ENCODE measurements around the gene LRP8. TPM values are rescaled to one million over a fixed set of nuclear protein-coding genes. Genes with fewer than 3 reads are reported as not detected.

LRP8 gene
- total and polyA plus RNA-seq, 5 donors from 2014 or later: 1.0 to 23.7 (median 2.5) TPM

GRCh38 chr1:53295295-53295694 lies 32.6 kb downstream of the LRP8 start:
- H3K27ac ChIP-seq (ENCODE audit: insufficient read depth, low read length, poor library complexity, severe bottlenecking): peak overlapping the region; percentile 71
- Mint-ChIP-seq H3K4me1 (peaks cover 12 to 67% (median 33%) of the 10 kb centered on the region in 4 donors), H3K36me3 (peaks cover 4% of the 10 kb centered on the region), H3K4me3 (peak overlapping the region in 1 of 4 donors; percentile 24), H3K9me3 (no peaks in the 10 kb centered on the region), H3K27me3 (no peaks in the 10 kb centered on the region), H3K27ac (peak overlapping the region in 2 of 3 donors; percentile 90)
- H3K9me3 ChIP-seq (ENCODE audit: control insufficient read depth in 2 of 2, low read length in 2 of 2): no peaks in the 10 kb centered on the region
- H3K27me3 ChIP-seq (ENCODE audit: control insufficient read depth, insufficient read depth, low read length): no peaks in the 10 kb centered on the region
- DNase-seq (no peak), ATAC-seq (ENCODE audit: low read depth in 2 of 2) (no peak)
- H3K36me3 ChIP-seq (ENCODE audit: control insufficient read depth, insufficient read depth, low read length): no peaks in the 10 kb centered on the region
- H3K4me1 ChIP-seq (ENCODE audit: control insufficient read depth, insufficient read depth, low read length, poor library complexity, severe bottlenecking): peaks cover 54% of the 10 kb centered on the region
- H3K4me3 ChIP-seq (ENCODE audit: low read depth, low read length): no peak overlapping the region

- peak in 2 of 3 donors; percentile 33 to 85 for DNase-seq
Observed at GRCh38 chr1:53294567-53294966, 33.3 kb downstream of the LRP8 start.

GRCh38 chr1:53294061-53294460 lies 33.8 kb downstream of the LRP8 start:
- H3K4me3 Mint-ChIP-seq: peak overlapping the region; percentile 63 to 78 (median 71)
- H3K27me3 ChIP-seq (ENCODE audit: control insufficient read depth, insufficient read depth, low read length): no peaks in the 10 kb centered on the region

More at GRCh38 chr1:53294567-53294966, 33.3 kb downstream of the LRP8 start:
- Mint-ChIP-seq H3K4me1 (peaks cover 12 to 63% (median 26%) of the 10 kb centered on the region in 4 donors), H3K27me3 (no peaks in the 10 kb centered on the region), H3K4me3 (peak overlapping the region; percentile 63 to 78 (median 71)), H3K36me3 (no peaks in the 10 kb centered on the region), H3K27ac (peak overlapping the region; percentile 81 to 90 (median 90)), H3K9me3 (no peaks in the 10 kb centered on the region)
- Histone ChIP-seq H3K4me3 (ENCODE audit: low read depth, low read length) (no peak overlapping the region), H3K27ac (ENCODE audit: insufficient read depth, low read length, poor library complexity, severe bottlenecking) (peak overlapping the region; percentile 71), H3K36me3 (ENCODE audit: control insufficient read depth, insufficient read depth, low read length) (no peaks in the 10 kb centered on the region), H3K4me1 (ENCODE audit: control insufficient read depth, insufficient read depth, low read length, poor library complexity, severe bottlenecking) (peaks cover 54% of the 10 kb centered on the region), H3K27me3 (ENCODE audit: control insufficient read depth, insufficient read depth, low read length) (no peaks in the 10 kb centered on the region), H3K9me3 (ENCODE audit: control insufficient read depth in 2 of 2, low read length in 2 of 2) (no peaks in the 10 kb centered on the region)
- peak; percentile 84 for ATAC-seq (ENCODE audit: low read depth in 2 of 2)

GRCh38 chr1:53293123-53293522 lies 34.7 kb downstream of the LRP8 start:
- Mint-ChIP-seq H3K9me3 (no peaks in the 10 kb centered on the region), H3K4me3 (peak overlapping the region in 1 of 4 donors; percentile 56), H3K4me1 (peaks cover 12 to 60% (median 26%) of the 10 kb centered on the region in 4 donors), H3K36me3 (peaks cover 4% of the 10 kb centered on the region), H3K27me3 (no peaks in the 10 kb centered on the region), H3K27ac (peak overlapping the region in 2 of 3 donors; percentile 87 to 90)
- peaks cover 54% of the 10 kb centered on the region for H3K4me1 ChIP-seq (ENCODE audit: control insufficient read depth, insufficient read depth, low read length, poor library complexity, severe bottlenecking)
- H3K27ac ChIP-seq (ENCODE audit: insufficient read depth, low read length, poor library complexity, severe bottlenecking): peak overlapping the region; percentile 39
- no peaks in the 10 kb centered on the region for H3K27me3 ChIP-seq (ENCODE audit: control insufficient read depth, insufficient read depth, low read length)
- H3K36me3 ChIP-seq (ENCODE audit: control insufficient read depth, insufficient read depth, low read length): peaks cover 3% of the 10 kb centered on the region
- no peaks in the 10 kb centered on the region for H3K9me3 ChIP-seq (ENCODE audit: control insufficient read depth in 2 of 2, low read length in 2 of 2)
- peak overlapping the region; percentile 26 for H3K4me3 ChIP-seq (ENCODE audit: low read depth, low read length)
- DNase-seq (peak in 1 of 3 donors; percentile 36), ATAC-seq (ENCODE audit: low read depth in 2 of 2) (no peak)

More at GRCh38 chr1:53294061-53294460, 33.8 kb downstream of the LRP8 start:
- H3K4me3 ChIP-seq (ENCODE audit: low read depth, low read length): no peak overlapping the region
- H3K27ac Mint-ChIP-seq: peak overlapping the region; percentile 69 to 90 (median 90)
- peaks cover 12 to 63% (median 26%) of the 10 kb centered on the region in 4 donors for H3K4me1 Mint-ChIP-seq
- H3K9me3 ChIP-seq (ENCODE audit: control insufficient read depth in 2 of 2, low read length in 2 of 2): no peaks in the 10 kb centered on the region
- no peaks in the 10 kb centered on the region for H3K36me3 Mint-ChIP-seq
- H3K4me1 ChIP-seq (ENCODE audit: control insufficient read depth, insufficient read depth, low read length, poor library complexity, severe bottlenecking): peaks cover 54% of the 10 kb centered on the region
- peak overlapping the region; percentile 71 for H3K27ac ChIP-seq (ENCODE audit: insufficient read depth, low read length, poor library complexity, severe bottlenecking)
- no peak for ATAC-seq (ENCODE audit: low read depth in 2 of 2)
- no peaks in the 10 kb centered on the region for H3K9me3 Mint-ChIP-seq
- DNase-seq: no peak
- no peaks in the 10 kb centered on the region for H3K27me3 Mint-ChIP-seq
- H3K36me3 ChIP-seq (ENCODE audit: control insufficient read depth, insufficient read depth, low read length): no peaks in the 10 kb centered on the region

GRCh38 chr1:53292690-53293089 lies 35.2 kb downstream of the LRP8 start:
- Histone ChIP-seq H3K27ac (ENCODE audit: insufficient read depth, low read length, poor library complexity, severe bottlenecking) (peak overlapping the region; percentile 39), H3K27me3 (ENCODE audit: control insufficient read depth, insufficient read depth, low read length) (no peaks in the 10 kb centered on the region), H3K9me3 (ENCODE audit: control insufficient read depth in 2 of 2, low read length in 2 of 2) (no peaks in the 10 kb centered on the region), H3K4me1 (ENCODE audit: control insufficient read depth, insufficient read depth, low read length, poor library complexity, severe bottlenecking) (peaks cover 54% of the 10 kb centered on the region), H3K4me3 (ENCODE audit: low read depth, low read length) (no peak overlapping the region), H3K36me3 (ENCODE audit: control insufficient read depth, insufficient read depth, low read length) (peaks cover 3% of the 10 kb centered on the region)
- Mint-ChIP-seq H3K27me3 (no peaks in the 10 kb centered on the region), H3K4me3 (peak overlapping the region in 1 of 4 donors; percentile 7), H3K36me3 (peaks cover 4% of the 10 kb centered on the region), H3K4me1 (peaks cover 12 to 60% (median 26%) of the 10 kb centered on the region in 4 donors), H3K9me3 (no peaks in the 10 kb centered on the region), H3K27ac (peak overlapping the region; percentile 45 to 90 (median 87))
- DNase-seq (no peak), ATAC-seq (ENCODE audit: low read depth in 2 of 2) (no peak)

GRCh38 chr1:53291574-53291973 lies 36.3 kb downstream of the LRP8 start:
- peaks cover 6% of the 10 kb centered on the region for H3K36me3 ChIP-seq (ENCODE audit: control insufficient read depth, insufficient read depth, low read length)
- ATAC-seq (ENCODE audit: low read depth in 2 of 2): no peak
- no peaks in the 10 kb centered on the region for H3K9me3 ChIP-seq (ENCODE audit: control insufficient read depth in 2 of 2, low read length in 2 of 2)
- Mint-ChIP-seq H3K27ac (peak overlapping the region; percentile 43 to 66 (median 47)), H3K27me3 (no peaks in the 10 kb centered on the region), H3K4me3 (peak overlapping the region in 1 of 4 donors; percentile 19), H3K4me1 (peaks cover 11 to 51% (median 26%) of the 10 kb centered on the region in 4 donors), H3K9me3 (no peaks in the 10 kb centered on the region), H3K36me3 (peaks cover 4% of the 10 kb centered on the region)
- H3K4me1 ChIP-seq (ENCODE audit: control insufficient read depth, insufficient read depth, low read length, poor library complexity, severe bottlenecking): peaks cover 44% of the 10 kb centered on the region
- H3K27me3 ChIP-seq (ENCODE audit: control insufficient read depth, insufficient read depth, low read length): no peaks in the 10 kb centered on the region
- DNase-seq: peak in 1 of 3 donors; percentile 23
- no peak overlapping the region for H3K27ac ChIP-seq (ENCODE audit: insufficient read depth, low read length, poor library complexity, severe bottlenecking)
- no peak overlapping the region for H3K4me3 ChIP-seq (ENCODE audit: low read depth, low read length)

- no peaks in the 10 kb centered on the region for H3K27me3 ChIP-seq (ENCODE audit: control insufficient read depth, insufficient read depth, low read length)
- Mint-ChIP-seq H3K27me3 (no peaks in the 10 kb centered on the region), H3K4me3 (no peak overlapping the region), H3K36me3 (peaks cover 4% of the 10 kb centered on the region), H3K4me1 (peaks cover 8 to 25% (median 12%) of the 10 kb centered on the region in 4 donors), H3K9me3 (no peaks in the 10 kb centered on the region), H3K27ac (no peak overlapping the region)
- DNase-seq: no peak
- peaks cover 17% of the 10 kb centered on the region for H3K4me1 ChIP-seq (ENCODE audit: control insufficient read depth, insufficient read depth, low read length, poor library complexity, severe bottlenecking)
- no peak overlapping the region for H3K4me3 ChIP-seq (ENCODE audit: low read depth, low read length)
- peaks cover 10% of the 10 kb centered on the region for H3K36me3 ChIP-seq (ENCODE audit: control insufficient read depth, insufficient read depth, low read length)
- H3K27ac ChIP-seq (ENCODE audit: insufficient read depth, low read length, poor library complexity, severe bottlenecking): no peak overlapping the region
- ATAC-seq (ENCODE audit: low read depth in 2 of 2): no peak
- no peaks in the 10 kb centered on the region for H3K9me3 ChIP-seq (ENCODE audit: control insufficient read depth in 2 of 2, low read length in 2 of 2)
Observed at GRCh38 chr1:53288790-53289429, 39.0 kb downstream of the LRP8 start.

All from CD4-positive, CD25-positive, alpha-beta regulatory T cell (primary cell).